Liver (tissue), 9 donors: ENCODE results near the gene PCYOX1L. TPM values are rescaled to one million over a fixed set of nuclear protein-coding genes. Genes with fewer than 3 reads are reported as not detected.

Source experiments
- DNase-seq: peaks from one replicate; pipeline ENCODE4 v3.0.0-alpha.2; 2017; ENCODE audit warnings: low spot score
- H3K27ac ChIP-seq, 2 donors: one replicate each; pipeline ENCODE4 v1.7.0; 2013; ENCODE audit warnings: inconsistent platforms in 2 of 2, low read length in 2 of 2, control low read depth in 1 of 2, low read depth in 1 of 2, mild to moderate bottlenecking in 1 of 2
- H3K27me3 ChIP-seq, 4 donors: one replicate each; pipeline versions ENCODE4 v1.6.1 to v1.7.0; 2013; ENCODE audit warnings: low read length in 3 of 4, inconsistent platforms in 1 of 4, mild to moderate bottlenecking in 1 of 4, moderate library complexity in 1 of 4; ENCODE audit not compliant: control insufficient read depth in 4 of 4, insufficient read depth in 4 of 4
- H3K36me3 ChIP-seq, 4 donors: one replicate each; pipeline versions ENCODE4 v1.6.1 to v1.7.0; 2013; ENCODE audit warnings: low read length in 3 of 4, mild to moderate bottlenecking in 3 of 4, low read depth in 1 of 4, moderate library complexity in 1 of 4; ENCODE audit not compliant: control insufficient read depth in 4 of 4, insufficient read depth in 3 of 4
- H3K4me1 ChIP-seq, 4 donors: one replicate each; pipeline versions ENCODE4 v1.6.1 to v1.7.0; 2013; ENCODE audit warnings: low read length in 3 of 4, mild to moderate bottlenecking in 3 of 4, moderate library complexity in 1 of 4; ENCODE audit not compliant: control insufficient read depth in 4 of 4, insufficient read depth in 4 of 4
- H3K4me3 ChIP-seq, 3 donors: one replicate each; pipeline versions ENCODE4 v1.6.1 to v1.7.0; 2013; ENCODE audit warnings: low read length in 3 of 3, control low read depth in 1 of 3, low read depth in 1 of 3, mild to moderate bottlenecking in 1 of 3
- H3K9ac ChIP-seq, 2 donors: one replicate each; pipeline ENCODE4 v1.7.0; 2013; ENCODE audit warnings: low read length in 2 of 2, mild to moderate bottlenecking in 2 of 2, moderate library complexity in 2 of 2, control low read depth in 1 of 2, low read depth in 1 of 2
- H3K9me3 ChIP-seq, 4 donors: one replicate each; pipeline versions ENCODE4 v1.6.1 to v1.7.0; 2013; ENCODE audit warnings: low read length in 3 of 4; ENCODE audit not compliant: control insufficient read depth in 4 of 4
- EGR1 ChIP-seq, 2 donors: IDR thresholded peaks; 2 replicates each; pipeline ENCODE4 v1.6.1; 2016 to 2018; ENCODE audit warnings: antibody characterized with exemption in 2 of 2, low read depth in 2 of 2
- FOXA1 ChIP-seq: IDR thresholded peaks from 2 replicates; pipeline ENCODE4 v1.6.1; 2016; ENCODE audit warnings: antibody characterized with exemption
- FOXA2 ChIP-seq: IDR thresholded peaks from 2 replicates; pipeline ENCODE4 v1.6.1; 2016; ENCODE audit warnings: antibody characterized with exemption
- GABPA ChIP-seq, 2 donors: IDR thresholded peaks in 1 of 2; conservative IDR thresholded peaks in 1 of 2; 2 replicates each; pipeline ENCODE4 v1.6.1; 2016; ENCODE audit warnings: antibody characterized with exemption in 2 of 2, mild to moderate bottlenecking in 1 of 2, moderate library complexity in 1 of 2
- HNF4A ChIP-seq, 2 donors: conservative IDR thresholded peaks; 2 replicates each; pipeline ENCODE4 v1.6.1; 2016; ENCODE audit warnings: antibody characterized with exemption in 2 of 2, mild to moderate bottlenecking in 2 of 2
- JUND ChIP-seq, 2 donors: IDR thresholded peaks; 2 replicates each; pipeline ENCODE4 v1.6.1; 2016; ENCODE audit warnings: antibody characterized with exemption in 2 of 2
- NR2F2 ChIP-seq: IDR thresholded peaks from 2 replicates; pipeline ENCODE4 v1.6.1; 2016; ENCODE audit warnings: antibody characterized with exemption
- RAD21 ChIP-seq, 2 donors: IDR thresholded peaks; 2 replicates each; pipeline ENCODE4 v1.6.1; 2016; ENCODE audit warnings: antibody characterized with exemption in 2 of 2, mild to moderate bottlenecking in 2 of 2
- RXRA ChIP-seq, 2 donors: IDR thresholded peaks; 2 replicates each; pipeline ENCODE4 v1.6.1; 2017 to 2018; ENCODE audit warnings: antibody characterized with exemption in 2 of 2, mild to moderate bottlenecking in 1 of 2
- SP1 ChIP-seq: IDR thresholded peaks from 2 replicates; pipeline ENCODE4 v1.6.1; 2018; ENCODE audit warnings: antibody characterized with exemption, mild to moderate bottlenecking
- TAF1 ChIP-seq: conservative IDR thresholded peaks from 2 replicates; pipeline ENCODE4 v1.6.1; 2016; ENCODE audit warnings: antibody characterized with exemption, mild to moderate bottlenecking
- YY1 ChIP-seq: IDR thresholded peaks from 2 replicates; pipeline ENCODE4 v1.6.1; 2016; ENCODE audit warnings: antibody characterized with exemption, mild to moderate bottlenecking
- WGBS: extraction: QIAGEN DNeasy Blood & Tissue Kit; methylation state at CpG from one replicate; pipeline ENCODE4 v1.1.7; 2013; 5-methylcytosine and 5-hydroxymethylcytosine counted together
- polyA plus RNA-seq, 2 donors: library from polyadenylated mRNA; stranded (reverse) in 1 of 2; unstranded in 1 of 2; fragments of 200-250 nt in 1 of 2; fragments of >200 nt in 1 of 2; fragmentation: Nextera tagmentation in 1 of 2; extraction: Ambion mirVana in 1 of 2; gene quantifications; one replicate each; pipeline versions ENCODE4 v1.2.1 to v1.2.3, GENCODE V29; 2013 to 2015
- total RNA-seq, 2 donors: library from RNA; depleted of rRNA; stranded (reverse); fragments of >200 nt; gene quantifications; one replicate each; pipeline ENCODE4 v1.2.3, GENCODE V29; 2014
- TF ChIP-seq, protein P1 (sequence below): IDR thresholded peaks from 2 replicates; pipeline ENCODE4 v1.6.1; 2016; ENCODE audit warnings: antibody characterized with exemption
- TF ChIP-seq, protein P2 (sequence below): IDR thresholded peaks from 2 replicates; pipeline ENCODE4 v1.6.1; 2016; ENCODE audit warnings: antibody characterized with exemption
- TF ChIP-seq, protein P3 (sequence below): IDR thresholded peaks from 2 replicates; pipeline ENCODE4 v1.6.1; 2016; ENCODE audit warnings: antibody characterized with exemption
- TF ChIP-seq, protein P4 (sequence below): IDR thresholded peaks from 2 replicates; pipeline ENCODE4 v1.6.1; 2016; ENCODE audit warnings: antibody characterized with exemption, mild to moderate bottlenecking
- TF ChIP-seq, protein P5 (sequence below): fragments of 150-350 bp; IDR thresholded peaks from 2 replicates; pipeline ENCODE4 v1.5.1; 2017; ENCODE audit warnings: improper control_type of control experiment, low read depth, low read length; ENCODE audit not compliant: missing input control
- donor health status: healthy.
- donor health status: healthy.
- donor health status: healthy.
- donor health status: healthy.
- donor health status: healthy.

The PCYOX1L gene
- total and polyA plus RNA-seq, 4 donors, result 0.47 to 4.4 (median 1.1) TPM

DNA sequence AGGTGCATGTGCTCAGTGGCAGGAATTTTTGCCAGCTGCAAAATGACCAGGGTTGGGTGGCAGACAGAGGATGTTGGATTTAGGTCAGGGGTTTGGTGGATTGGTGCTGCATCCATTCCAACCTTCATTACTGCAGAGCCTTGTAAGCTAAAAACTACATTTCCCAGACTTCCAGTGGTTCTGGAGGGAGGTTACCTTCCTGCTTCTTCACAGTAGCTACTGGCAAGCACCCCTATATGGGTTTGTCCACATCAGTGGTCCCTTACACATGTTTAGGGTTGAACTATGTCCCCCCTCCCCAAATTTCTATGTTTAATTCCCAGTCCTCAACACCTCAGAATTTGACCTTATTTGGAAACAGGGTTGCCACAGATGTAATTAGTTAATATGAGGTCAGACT is 41.9 kb downstream of the PCYOX1L start:
- Histone ChIP-seq H3K4me1 (no peaks in the 10 kb centered on the region), H3K4me3 (no peak overlapping the region), H3K27me3 (no peaks in the 10 kb centered on the region), H3K9ac (no peak overlapping the region), H3K27ac (no peak overlapping the region), H3K36me3 (no peaks in the 10 kb centered on the region), H3K9me3 (no peaks in the 10 kb centered on the region)
- DNase-seq, result no peak
- TF ChIP-seq YY1, result no peak
- TF ChIP-seq, protein P1, sequence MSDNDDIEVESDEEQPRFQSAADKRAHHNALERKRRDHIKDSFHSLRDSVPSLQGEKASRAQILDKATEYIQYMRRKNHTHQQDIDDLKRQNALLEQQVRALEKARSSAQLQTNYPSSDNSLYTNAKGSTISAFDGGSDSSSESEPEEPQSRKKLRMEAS, result no peak
- no peak for TF ChIP-seq RAD21 (IDR thresholded peaks at IDR 0.05)
- no peak for TF ChIP-seq RXRA (IDR thresholded peaks at IDR 0.05)
- no peak for TF ChIP-seq TAF1
- TF ChIP-seq GABPA (IDR thresholded peaks at IDR 0.05 in 1 of 2, conservative IDR thresholded peaks at IDR 0.05 in 1 of 2), result no peak
- no peak for TF ChIP-seq JUND (IDR thresholded peaks at IDR 0.05)
- TF ChIP-seq, protein P2, sequence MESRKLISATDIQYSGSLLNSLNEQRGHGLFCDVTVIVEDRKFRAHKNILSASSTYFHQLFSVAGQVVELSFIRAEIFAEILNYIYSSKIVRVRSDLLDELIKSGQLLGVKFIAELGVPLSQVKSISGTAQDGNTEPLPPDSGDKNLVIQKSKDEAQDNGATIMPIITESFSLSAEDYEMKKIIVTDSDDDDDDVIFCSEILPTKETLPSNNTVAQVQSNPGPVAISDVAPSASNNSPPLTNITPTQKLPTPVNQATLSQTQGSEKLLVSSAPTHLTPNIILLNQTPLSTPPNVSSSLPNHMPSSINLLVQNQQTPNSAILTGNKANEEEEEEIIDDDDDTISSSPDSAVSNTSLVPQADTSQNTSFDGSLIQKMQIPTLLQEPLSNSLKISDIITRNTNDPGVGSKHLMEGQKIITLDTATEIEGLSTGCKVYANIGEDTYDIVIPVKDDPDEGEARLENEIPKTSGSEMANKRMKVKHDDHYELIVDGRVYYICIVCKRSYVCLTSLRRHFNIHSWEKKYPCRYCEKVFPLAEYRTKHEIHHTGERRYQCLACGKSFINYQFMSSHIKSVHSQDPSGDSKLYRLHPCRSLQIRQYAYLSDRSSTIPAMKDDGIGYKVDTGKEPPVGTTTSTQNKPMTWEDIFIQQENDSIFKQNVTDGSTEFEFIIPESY, result no peak

DNA sequence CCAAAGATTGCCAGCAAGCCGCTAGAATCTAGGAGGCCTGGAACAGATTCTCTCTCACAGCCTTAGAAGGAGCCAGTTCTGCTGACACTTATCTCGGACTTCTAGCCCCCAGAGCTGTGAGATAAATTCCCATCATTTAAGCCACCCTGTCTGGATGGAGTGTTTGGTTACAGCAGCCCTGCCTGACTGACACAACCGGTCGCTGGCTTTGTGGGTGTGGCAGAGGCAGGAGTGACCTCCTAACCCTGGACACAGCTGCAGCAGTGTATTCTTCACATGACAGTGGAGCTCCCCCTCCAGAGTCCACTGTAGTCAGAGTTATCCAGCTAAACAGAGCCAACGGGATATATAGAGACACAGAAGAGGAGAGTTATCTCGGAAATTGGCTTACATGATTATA is 42.5 kb downstream of the PCYOX1L start:
- DNase-seq, result no peak
- H3K36me3 ChIP-seq, result no peaks in the 10 kb centered on the region
- no peak overlapping the region for H3K27ac ChIP-seq
- no peaks in the 10 kb centered on the region for H3K27me3 ChIP-seq
- no peak overlapping the region for H3K4me3 ChIP-seq
- TF ChIP-seq RAD21 (IDR thresholded peaks at IDR 0.05) (no peak), NR2F2 (peak; percentile 51)
- 69% methylated on average over 6 of the region's 6 CpGs for WGBS
- no peaks in the 10 kb centered on the region for H3K9me3 ChIP-seq
- no peak overlapping the region for H3K9ac ChIP-seq
- no peaks in the 10 kb centered on the region for H3K4me1 ChIP-seq

DNA sequence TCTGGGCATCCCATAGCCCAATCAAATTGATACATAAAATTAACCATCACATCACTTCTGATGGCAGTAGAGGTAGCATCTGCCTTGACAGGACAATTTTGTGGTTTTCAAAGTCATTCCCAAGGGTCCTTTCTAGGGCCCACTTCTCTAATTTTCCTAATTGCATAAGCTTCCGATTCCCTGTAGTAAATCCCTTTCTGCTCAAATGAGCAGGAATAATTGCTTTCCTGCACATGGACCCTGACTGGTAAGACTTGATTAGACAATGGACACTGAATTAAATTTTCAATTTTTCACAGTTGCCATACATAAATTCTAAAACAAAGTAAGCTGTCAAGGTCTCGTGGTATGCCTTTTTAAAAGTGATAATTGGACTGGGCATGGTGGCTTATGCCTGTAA is 43.2 kb downstream of the PCYOX1L start:
- DNase-seq, result no peak
- TF ChIP-seq HNF4A (conservative IDR thresholded peaks at IDR 0.05), result no peak
- TF ChIP-seq, protein P3, sequence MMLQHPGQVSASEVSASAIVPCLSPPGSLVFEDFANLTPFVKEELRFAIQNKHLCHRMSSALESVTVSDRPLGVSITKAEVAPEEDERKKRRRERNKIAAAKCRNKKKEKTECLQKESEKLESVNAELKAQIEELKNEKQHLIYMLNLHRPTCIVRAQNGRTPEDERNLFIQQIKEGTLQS, result no peak
- TF ChIP-seq NR2F2, result no peak
- no peak for TF ChIP-seq FOXA1
- TF ChIP-seq RXRA (IDR thresholded peaks at IDR 0.05), result no peak
- TF ChIP-seq, protein P4, sequence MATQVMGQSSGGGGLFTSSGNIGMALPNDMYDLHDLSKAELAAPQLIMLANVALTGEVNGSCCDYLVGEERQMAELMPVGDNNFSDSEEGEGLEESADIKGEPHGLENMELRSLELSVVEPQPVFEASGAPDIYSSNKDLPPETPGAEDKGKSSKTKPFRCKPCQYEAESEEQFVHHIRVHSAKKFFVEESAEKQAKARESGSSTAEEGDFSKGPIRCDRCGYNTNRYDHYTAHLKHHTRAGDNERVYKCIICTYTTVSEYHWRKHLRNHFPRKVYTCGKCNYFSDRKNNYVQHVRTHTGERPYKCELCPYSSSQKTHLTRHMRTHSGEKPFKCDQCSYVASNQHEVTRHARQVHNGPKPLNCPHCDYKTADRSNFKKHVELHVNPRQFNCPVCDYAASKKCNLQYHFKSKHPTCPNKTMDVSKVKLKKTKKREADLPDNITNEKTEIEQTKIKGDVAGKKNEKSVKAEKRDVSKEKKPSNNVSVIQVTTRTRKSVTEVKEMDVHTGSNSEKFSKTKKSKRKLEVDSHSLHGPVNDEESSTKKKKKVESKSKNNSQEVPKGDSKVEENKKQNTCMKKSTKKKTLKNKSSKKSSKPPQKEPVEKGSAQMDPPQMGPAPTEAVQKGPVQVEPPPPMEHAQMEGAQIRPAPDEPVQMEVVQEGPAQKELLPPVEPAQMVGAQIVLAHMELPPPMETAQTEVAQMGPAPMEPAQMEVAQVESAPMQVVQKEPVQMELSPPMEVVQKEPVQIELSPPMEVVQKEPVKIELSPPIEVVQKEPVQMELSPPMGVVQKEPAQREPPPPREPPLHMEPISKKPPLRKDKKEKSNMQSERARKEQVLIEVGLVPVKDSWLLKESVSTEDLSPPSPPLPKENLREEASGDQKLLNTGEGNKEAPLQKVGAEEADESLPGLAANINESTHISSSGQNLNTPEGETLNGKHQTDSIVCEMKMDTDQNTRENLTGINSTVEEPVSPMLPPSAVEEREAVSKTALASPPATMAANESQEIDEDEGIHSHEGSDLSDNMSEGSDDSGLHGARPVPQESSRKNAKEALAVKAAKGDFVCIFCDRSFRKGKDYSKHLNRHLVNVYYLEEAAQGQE, result no peak
- no peak for TF ChIP-seq JUND (IDR thresholded peaks at IDR 0.05)
- TF ChIP-seq, protein P1, result no peak
- TF ChIP-seq YY1, result no peak
- no peak for TF ChIP-seq EGR1 (IDR thresholded peaks at IDR 0.05; ENCODE audit: low read depth in 2 of 2)
- no peak for TF ChIP-seq FOXA2
- TF ChIP-seq, protein P5, sequence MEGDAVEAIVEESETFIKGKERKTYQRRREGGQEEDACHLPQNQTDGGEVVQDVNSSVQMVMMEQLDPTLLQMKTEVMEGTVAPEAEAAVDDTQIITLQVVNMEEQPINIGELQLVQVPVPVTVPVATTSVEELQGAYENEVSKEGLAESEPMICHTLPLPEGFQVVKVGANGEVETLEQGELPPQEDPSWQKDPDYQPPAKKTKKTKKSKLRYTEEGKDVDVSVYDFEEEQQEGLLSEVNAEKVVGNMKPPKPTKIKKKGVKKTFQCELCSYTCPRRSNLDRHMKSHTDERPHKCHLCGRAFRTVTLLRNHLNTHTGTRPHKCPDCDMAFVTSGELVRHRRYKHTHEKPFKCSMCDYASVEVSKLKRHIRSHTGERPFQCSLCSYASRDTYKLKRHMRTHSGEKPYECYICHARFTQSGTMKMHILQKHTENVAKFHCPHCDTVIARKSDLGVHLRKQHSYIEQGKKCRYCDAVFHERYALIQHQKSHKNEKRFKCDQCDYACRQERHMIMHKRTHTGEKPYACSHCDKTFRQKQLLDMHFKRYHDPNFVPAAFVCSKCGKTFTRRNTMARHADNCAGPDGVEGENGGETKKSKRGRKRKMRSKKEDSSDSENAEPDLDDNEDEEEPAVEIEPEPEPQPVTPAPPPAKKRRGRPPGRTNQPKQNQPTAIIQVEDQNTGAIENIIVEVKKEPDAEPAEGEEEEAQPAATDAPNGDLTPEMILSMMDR, result no peak
- no peak for TF ChIP-seq RAD21 (IDR thresholded peaks at IDR 0.05)
- no peak for TF ChIP-seq SP1
- TF ChIP-seq TAF1, result no peak
- no peak for TF ChIP-seq GABPA (IDR thresholded peaks at IDR 0.05 in 1 of 2, conservative IDR thresholded peaks at IDR 0.05 in 1 of 2)
- Histone ChIP-seq H3K9me3 (no peaks in the 10 kb centered on the region), H3K4me3 (no peak overlapping the region), H3K27ac (no peak overlapping the region), H3K36me3 (no peaks in the 10 kb centered on the region), H3K9ac (no peak overlapping the region), H3K27me3 (no peaks in the 10 kb centered on the region), H3K4me1 (no peaks in the 10 kb centered on the region)
- 88% methylated on average over 2 of the region's 2 CpGs for WGBS
